Activated T-helper 17 cell treated with anti-CD3 and anti-CD28 coated beads, Interleukin-2, amount 50 U/mL, for 72 hours (primary cell): ENCODE data around the gene PRPS2. TPM values are rescaled to one million over a fixed set of nuclear protein-coding genes. Genes with fewer than 3 reads are reported as not detected.
A peak's percentile ranks its signal among the peaks of the same experiment; 100 is the strongest.

Source experiments
- ATAC-seq: fragments of 150-1000 bp; cut with Tn5 transposase; replicated peaks from 2 replicates; pipeline ENCODE4 v1.10.0; 2021; ENCODE audit warnings: mild to moderate bottlenecking, moderate library complexity
- H3K27ac Mint-ChIP-seq: one replicate; pipeline ENCODE4 v1.8.0; 2022; ENCODE audit warnings: mixed read lengths
- H3K27me3 Mint-ChIP-seq: one replicate; pipeline ENCODE4 v1.8.0; 2022; ENCODE audit warnings: mixed read lengths
- H3K36me3 Mint-ChIP-seq: one replicate; pipeline ENCODE4 v1.8.0; 2022; ENCODE audit warnings: low read depth, mild to moderate bottlenecking, mixed read lengths
- H3K4me1 Mint-ChIP-seq: one replicate; pipeline ENCODE4 v1.8.0; 2022; ENCODE audit warnings: mixed read lengths
- H3K4me3 Mint-ChIP-seq: one replicate; pipeline ENCODE4 v1.8.0; 2022; ENCODE audit warnings: mild to moderate bottlenecking, mixed read lengths
- H3K9me3 Mint-ChIP-seq: one replicate; pipeline ENCODE4 v1.8.0; 2022; ENCODE audit warnings: mixed read lengths
- total RNA-seq, 2 donors: library from RNA; stranded (reverse); gene quantifications; one replicate each; pipeline ENCODE4 v1.2.3, GENCODE V29; 2022

PRPS2 gene
- total RNA-seq, 2 donors from 2014 or later, result 68.7 to 77.8 TPM

- H3K36me3 Mint-ChIP-seq, result peaks cover 21% of the 10 kb centered on the region
- no peak for ATAC-seq
- H3K27me3 Mint-ChIP-seq, result no peaks in the 10 kb centered on the region
Observed at GRCh38 chrX:12792711-12793110, 1.5 kb downstream of the PRPS2 start.

DNA sequence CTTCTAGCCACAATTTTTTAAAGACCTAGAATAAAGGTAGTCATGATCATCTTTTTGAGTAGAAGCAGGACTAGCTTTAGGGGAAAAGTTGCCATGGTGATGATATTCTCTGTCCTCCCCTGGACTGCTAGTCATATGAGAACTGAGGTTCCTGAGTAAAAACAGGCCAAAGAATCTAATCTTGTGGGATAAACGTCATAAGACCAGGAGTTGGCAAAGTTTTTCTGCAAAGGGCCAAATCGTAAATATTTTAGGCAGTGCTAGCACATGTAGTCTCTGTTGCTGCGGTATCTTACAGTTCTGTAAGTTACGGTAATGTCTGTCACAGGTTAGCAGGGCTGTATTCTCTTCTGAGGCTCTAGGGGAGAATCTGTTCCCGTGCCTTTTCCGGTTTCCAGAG lies 3.4 kb downstream of the PRPS2 start:
- ATAC-seq, result no peak
- Mint-ChIP-seq H3K9me3 (no peaks in the 10 kb centered on the region), H3K36me3 (peaks cover 40% of the 10 kb centered on the region), H3K27me3 (no peaks in the 10 kb centered on the region), H3K27ac (no peak overlapping the region), H3K4me1 (peaks cover 4% of the 10 kb centered on the region), H3K4me3 (no peak overlapping the region)

More at GRCh38 chrX:12792711-12793110, 1.5 kb downstream of the PRPS2 start:
- no peak overlapping the region for H3K27ac Mint-ChIP-seq
- H3K9me3 Mint-ChIP-seq, result no peaks in the 10 kb centered on the region
- peaks cover 4% of the 10 kb centered on the region for H3K4me1 Mint-ChIP-seq
- H3K4me3 Mint-ChIP-seq, result peak overlapping the region; percentile 72

GRCh38 chrX:12798601-12799000 lies 7.4 kb downstream of the PRPS2 start:
- Mint-ChIP-seq H3K27me3 (no peaks in the 10 kb centered on the region), H3K4me1 (no peaks in the 10 kb centered on the region), H3K27ac (no peak overlapping the region), H3K4me3 (no peak overlapping the region), H3K36me3 (peaks cover 71% of the 10 kb centered on the region), H3K9me3 (no peaks in the 10 kb centered on the region)
- ATAC-seq, result no peak

DNA sequence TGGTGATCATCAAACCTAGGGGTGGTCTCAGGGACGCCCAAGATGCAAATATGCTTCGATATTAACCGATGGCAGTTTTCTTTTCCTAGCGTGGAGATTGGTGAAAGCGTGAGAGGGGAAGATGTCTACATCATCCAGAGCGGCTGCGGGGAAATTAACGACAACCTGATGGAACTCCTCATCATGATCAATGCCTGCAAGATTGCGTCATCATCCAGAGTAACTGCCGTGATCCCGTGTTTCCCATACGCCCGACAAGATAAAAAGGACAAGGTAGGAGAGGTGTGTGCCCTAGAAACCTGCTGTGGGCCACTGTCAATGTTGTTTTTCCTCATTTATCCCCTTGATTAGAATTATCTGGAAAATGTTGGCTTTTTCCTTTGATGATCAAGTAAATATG lies 7.9 kb downstream of the PRPS2 start:
- Mint-ChIP-seq H3K36me3 (peaks cover 75% of the 10 kb centered on the region), H3K4me3 (no peak overlapping the region)
- ATAC-seq, result no peak

GRCh38 chrX:12802741-12803140 lies 11.5 kb downstream of the PRPS2 start:
- no peaks in the 10 kb centered on the region for H3K27me3 Mint-ChIP-seq
- no peaks in the 10 kb centered on the region for H3K4me1 Mint-ChIP-seq
- no peaks in the 10 kb centered on the region for H3K9me3 Mint-ChIP-seq
- no peak for ATAC-seq
- H3K27ac Mint-ChIP-seq, result no peak overlapping the region
- H3K36me3 Mint-ChIP-seq, result peaks cover 91% of the 10 kb centered on the region
- no peak overlapping the region for H3K4me3 Mint-ChIP-seq

More for the DNA sequence above, 7.9 kb downstream of the PRPS2 start:
- H3K9me3 Mint-ChIP-seq, result no peaks in the 10 kb centered on the region
- no peaks in the 10 kb centered on the region for H3K27me3 Mint-ChIP-seq
- H3K27ac Mint-ChIP-seq, result no peak overlapping the region
- no peaks in the 10 kb centered on the region for H3K4me1 Mint-ChIP-seq

DNA sequence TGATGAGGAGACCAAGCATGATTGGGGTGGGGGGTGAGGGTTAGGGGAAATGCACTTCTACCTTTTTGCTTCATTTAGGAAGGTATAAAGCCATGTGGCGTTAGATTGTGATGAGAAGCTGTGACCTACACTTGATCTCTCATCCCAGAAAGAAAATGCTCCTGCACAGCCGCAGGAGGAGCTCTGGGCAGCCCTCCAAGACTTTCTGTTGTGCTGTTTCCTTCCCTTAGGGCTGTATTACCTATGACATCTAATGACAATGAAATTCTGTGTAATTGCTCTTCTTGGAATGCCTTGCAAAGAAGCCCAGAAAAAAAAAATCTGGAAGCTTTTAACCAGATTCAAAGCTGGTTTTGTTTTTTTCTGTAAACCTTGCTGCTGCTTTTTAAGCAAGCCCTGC lies 13.4 kb downstream of the PRPS2 start:
- Mint-ChIP-seq H3K36me3 (peaks cover 89% of the 10 kb centered on the region), H3K4me1 (no peaks in the 10 kb centered on the region), H3K4me3 (no peak overlapping the region), H3K27me3 (no peaks in the 10 kb centered on the region), H3K27ac (no peak overlapping the region), H3K9me3 (no peaks in the 10 kb centered on the region)
- no peak for ATAC-seq

DNA sequence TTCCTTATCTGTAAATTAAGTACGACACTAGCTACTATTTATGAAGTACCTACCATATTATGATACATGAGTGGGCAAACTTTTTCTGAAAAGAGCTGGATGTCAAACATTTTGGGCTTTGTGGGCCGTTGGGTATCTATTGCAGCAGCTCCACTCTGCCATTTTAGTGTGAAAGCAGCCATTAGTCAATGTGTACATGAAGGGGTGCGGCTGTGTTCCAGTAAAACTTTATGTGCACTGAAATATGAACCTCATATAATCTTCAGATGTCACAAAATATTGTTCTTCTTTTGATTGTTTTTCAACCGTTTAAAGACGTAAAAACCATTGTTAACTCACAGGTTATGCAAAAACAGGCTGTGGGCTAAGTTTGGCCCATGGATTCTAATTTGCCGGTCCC lies 14.1 kb downstream of the PRPS2 start:
- no peaks in the 10 kb centered on the region for H3K9me3 Mint-ChIP-seq
- no peak for ATAC-seq
- no peak overlapping the region for H3K27ac Mint-ChIP-seq
- H3K4me3 Mint-ChIP-seq, result no peak overlapping the region
- H3K4me1 Mint-ChIP-seq, result no peaks in the 10 kb centered on the region
- peaks cover 89% of the 10 kb centered on the region for H3K36me3 Mint-ChIP-seq
- no peaks in the 10 kb centered on the region for H3K27me3 Mint-ChIP-seq

GRCh38 chrX:12811658-12812057 lies 20.4 kb downstream of the PRPS2 start:
- Mint-ChIP-seq H3K4me1 (no peaks in the 10 kb centered on the region), H3K9me3 (no peaks in the 10 kb centered on the region), H3K27ac (no peak overlapping the region), H3K27me3 (no peaks in the 10 kb centered on the region), H3K4me3 (no peak overlapping the region), H3K36me3 (peaks cover 86% of the 10 kb centered on the region)
- ATAC-seq, result no peak

DNA sequence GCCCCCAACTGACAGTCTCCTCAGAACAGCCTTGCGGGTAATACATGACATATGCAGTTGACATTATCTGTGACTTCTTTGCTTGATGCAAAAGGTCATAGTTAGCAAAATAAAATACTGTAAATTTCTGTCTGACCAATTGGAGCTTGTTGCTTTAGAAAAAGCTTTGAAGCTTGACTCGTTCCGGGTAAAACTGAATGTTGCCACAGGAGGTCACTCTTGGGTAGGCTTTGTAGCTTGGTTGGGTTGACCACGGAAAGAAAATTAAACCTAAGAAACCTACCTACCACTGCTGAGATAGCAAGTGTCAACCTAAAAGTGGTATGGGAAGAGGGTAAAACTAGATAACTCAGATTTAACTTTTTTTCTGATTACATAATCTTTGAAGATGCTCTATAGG lies 23.2 kb downstream of the PRPS2 start:
- no peak overlapping the region for H3K27ac Mint-ChIP-seq
- ATAC-seq, result no peak
- no peaks in the 10 kb centered on the region for H3K4me1 Mint-ChIP-seq
- no peaks in the 10 kb centered on the region for H3K9me3 Mint-ChIP-seq
- no peaks in the 10 kb centered on the region for H3K27me3 Mint-ChIP-seq
- peaks cover 71% of the 10 kb centered on the region for H3K36me3 Mint-ChIP-seq
- H3K4me3 Mint-ChIP-seq, result no peak overlapping the region

DNA sequence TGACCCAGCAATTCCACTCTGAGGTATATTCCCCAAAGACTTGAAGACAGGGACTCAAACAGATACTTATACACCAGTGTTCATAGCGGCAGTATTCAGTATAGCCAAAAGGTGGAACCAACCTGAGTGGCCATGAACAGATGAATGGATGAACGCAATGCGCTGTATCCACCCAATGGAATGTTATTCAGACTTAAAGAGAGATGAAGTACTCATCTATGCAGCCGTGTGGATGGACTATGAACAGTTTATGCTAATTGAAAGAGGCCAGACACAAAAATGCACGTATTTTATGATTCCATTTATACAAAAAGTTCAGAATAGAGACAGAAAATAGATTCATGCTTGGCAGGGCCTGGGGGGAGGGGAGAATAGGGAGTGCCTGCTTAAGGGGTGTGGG lies 26.3 kb downstream of the PRPS2 start:
- H3K4me3 Mint-ChIP-seq, result no peak overlapping the region
- peaks cover 71% of the 10 kb centered on the region for H3K36me3 Mint-ChIP-seq
- no peak for ATAC-seq
- H3K9me3 Mint-ChIP-seq, result no peaks in the 10 kb centered on the region
- no peak overlapping the region for H3K27ac Mint-ChIP-seq
- H3K27me3 Mint-ChIP-seq, result no peaks in the 10 kb centered on the region
- no peaks in the 10 kb centered on the region for H3K4me1 Mint-ChIP-seq

GRCh38 chrX:12819222-12819621 lies 28.0 kb downstream of the PRPS2 start:
- Mint-ChIP-seq H3K27ac (no peak overlapping the region), H3K4me1 (no peaks in the 10 kb centered on the region), H3K9me3 (no peaks in the 10 kb centered on the region), H3K36me3 (peaks cover 72% of the 10 kb centered on the region), H3K27me3 (no peaks in the 10 kb centered on the region), H3K4me3 (no peak overlapping the region)
- no peak for ATAC-seq

GRCh38 chrX:12820737-12821136 lies 29.5 kb downstream of the PRPS2 start:
- Mint-ChIP-seq H3K9me3 (no peaks in the 10 kb centered on the region), H3K4me1 (no peaks in the 10 kb centered on the region), H3K36me3 (peaks cover 71% of the 10 kb centered on the region), H3K27ac (no peak overlapping the region), H3K4me3 (no peak overlapping the region), H3K27me3 (no peaks in the 10 kb centered on the region)
- no peak for ATAC-seq

DNA sequence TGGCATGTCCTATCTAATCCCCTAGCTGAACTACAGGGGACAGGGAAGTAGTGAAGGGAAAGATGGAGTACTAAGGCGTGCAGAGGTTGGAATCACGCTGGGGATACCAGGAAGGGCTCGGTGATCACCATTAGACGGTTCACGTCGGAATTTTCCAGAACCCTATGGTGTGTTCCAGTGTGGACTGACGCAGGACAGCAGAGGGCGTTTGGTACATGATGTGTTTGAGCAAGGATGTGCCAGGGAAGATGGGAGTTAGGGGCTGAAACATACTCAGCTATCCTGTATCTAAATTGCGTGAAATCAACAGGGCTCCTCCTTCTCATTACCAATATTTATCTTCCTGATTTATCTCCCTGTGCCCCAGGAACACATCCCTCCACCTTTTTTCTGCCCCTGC lies 33.7 kb downstream of the PRPS2 start:
- Mint-ChIP-seq H3K27ac (no peak overlapping the region), H3K9me3 (no peaks in the 10 kb centered on the region), H3K27me3 (no peaks in the 10 kb centered on the region), H3K4me3 (no peak overlapping the region), H3K36me3 (peaks cover 49% of the 10 kb centered on the region), H3K4me1 (no peaks in the 10 kb centered on the region)
- no peak for ATAC-seq

DNA sequence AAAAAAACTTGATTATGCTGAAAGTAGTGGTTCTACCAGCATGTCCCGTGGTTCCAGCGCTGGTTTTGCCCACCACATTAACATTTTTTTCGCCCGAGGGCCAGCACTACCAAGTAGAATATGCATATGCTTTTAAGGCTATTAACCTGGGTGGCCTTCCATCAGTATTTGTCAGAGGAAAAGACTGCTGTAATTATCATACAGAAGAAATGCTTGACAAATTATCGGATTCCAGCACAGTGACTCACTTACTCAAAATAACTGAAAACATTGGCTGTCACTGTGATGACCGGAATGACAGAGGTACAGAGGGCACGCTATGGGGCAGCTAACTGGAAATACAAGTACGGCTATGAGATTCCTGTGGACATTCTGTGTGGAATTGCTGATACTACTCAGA lies 34.6 kb downstream of the PRPS2 start:
- Mint-ChIP-seq H3K4me1 (no peaks in the 10 kb centered on the region), H3K27ac (no peak overlapping the region), H3K36me3 (peaks cover 44% of the 10 kb centered on the region), H3K4me3 (no peak overlapping the region), H3K9me3 (no peaks in the 10 kb centered on the region), H3K27me3 (no peaks in the 10 kb centered on the region)
- ATAC-seq, result no peak

DNA sequence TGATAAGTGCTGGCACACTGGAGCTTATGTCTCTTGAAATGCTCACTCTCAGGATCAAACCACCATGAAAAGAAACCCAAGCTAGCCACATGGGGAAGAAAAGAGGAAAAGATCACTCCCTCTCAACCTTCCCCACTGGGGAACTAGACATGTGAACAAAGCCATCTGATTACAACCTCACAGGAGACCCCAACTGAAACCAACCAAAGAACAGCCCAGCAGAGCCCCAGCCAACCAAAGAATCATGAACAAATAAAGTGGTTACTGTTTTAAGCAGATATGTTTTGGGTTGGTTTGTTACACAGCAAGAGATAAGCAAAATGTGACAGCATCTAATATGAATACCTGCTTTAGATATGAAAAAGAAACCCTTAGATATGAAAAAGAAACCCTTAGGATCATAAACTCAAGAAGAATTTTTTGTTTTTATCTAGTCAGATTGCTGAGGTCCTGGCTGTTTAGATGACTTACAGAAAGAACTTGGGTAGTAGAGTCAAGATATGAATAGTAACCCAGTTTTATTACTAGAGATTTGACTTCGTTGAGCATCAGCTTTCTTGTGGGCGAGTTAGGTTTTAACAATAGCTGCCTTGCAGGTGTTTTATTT lies 52.0 kb downstream of the PRPS2 start:
- H3K4me1 Mint-ChIP-seq, result peaks cover 5% of the 10 kb centered on the region
- no peaks in the 10 kb centered on the region for H3K36me3 Mint-ChIP-seq
- H3K4me3 Mint-ChIP-seq, result peak overlapping the region; percentile 61
- no peaks in the 10 kb centered on the region for H3K27me3 Mint-ChIP-seq
- H3K9me3 Mint-ChIP-seq, result no peaks in the 10 kb centered on the region
- ATAC-seq, result peak; percentile 24
- H3K27ac Mint-ChIP-seq, result peak overlapping the region; percentile 58
